ENCODE results near the gene EXOSC9. TPM values are rescaled to one million over a fixed set of nuclear protein-coding genes. Genes with fewer than 3 reads are reported as not detected.

EXOSC9 gene
- polyA plus RNA-seq, 3 donors, result 13.9 to 21.4 (median 21.3) TPM

GRCh38 chr4:121860121-121860520 is 59.0 kb downstream of the EXOSC9 start:
- no peaks in the 10 kb centered on the region for H3K4me1 Mint-ChIP-seq
- Histone ChIP-seq H3K36me3 (replicated peaks in 1 of 2; ENCODE audit: control insufficient read depth in 1 of 2, insufficient read depth in 2 of 2, low read length in 2 of 2) (peaks cover 18 to 42% of the 10 kb centered on the region in 2 donors), H3K4me3 (replicated peaks in 1 of 3; ENCODE audit: low read depth in 2 of 3, low read length in 3 of 3) (no peak overlapping the region), H3K27ac (ENCODE audit: low read depth in 1 of 2, low read length in 2 of 2) (no peak overlapping the region), H3K4me2 (replicated peaks; ENCODE audit: extremely low read depth, low read length, poor library complexity, severe bottlenecking) (no peak overlapping the region), H3K9me3 (replicated peaks in 1 of 2; ENCODE audit: control insufficient read depth in 1 of 2, insufficient read depth in 1 of 2, low read length in 2 of 2) (no peaks in the 10 kb centered on the region), H4K20me1 (ENCODE audit: insufficient read depth, low read length) (no peaks in the 10 kb centered on the region), H3K79me2 (ENCODE audit: insufficient read depth, low read length) (no peaks in the 10 kb centered on the region), H3K4me1 (ENCODE audit: control insufficient read depth in 1 of 2, insufficient read depth in 2 of 2, low read length in 2 of 2) (no peaks in the 10 kb centered on the region), H3K9ac (ENCODE audit: insufficient read depth, low read length, poor library complexity, severe bottlenecking) (no peak overlapping the region), H2AFZ (ENCODE audit: insufficient read depth, low read depth, low read length, poor library complexity, severe bottlenecking) (no peak overlapping the region), H3K27me3 (ENCODE audit: control insufficient read depth in 2 of 2, insufficient read depth in 2 of 2, low read length in 2 of 2) (no peaks in the 10 kb centered on the region)
- no peak for DNase-seq
- no peak overlapping the region for H3K4me3 Mint-ChIP-seq
- no peak for TF ChIP-seq CTCF (IDR thresholded peaks at IDR 0.05)
- no peak overlapping the region for H3K27ac Mint-ChIP-seq
- peaks cover 16 to 25% of the 10 kb centered on the region in 2 donors for H3K36me3 Mint-ChIP-seq
- no peaks in the 10 kb centered on the region for H3K27me3 Mint-ChIP-seq (ENCODE audit: low read depth in 3 of 3)
- H3K9me3 Mint-ChIP-seq, result no peaks in the 10 kb centered on the region
- intact Hi-C loops (cut with micrococcal nuclease), result no loop called here

- Mint-ChIP-seq H3K9me3 (no peaks in the 10 kb centered on the region), H3K4me3 (no peak overlapping the region), H3K4me1 (no peaks in the 10 kb centered on the region), H3K27ac (no peak overlapping the region), H3K36me3 (peaks cover 26 to 30% of the 10 kb centered on the region in 2 donors), H3K27me3 (ENCODE audit: low read depth in 3 of 3) (peaks cover 0 to 2% (median 0%) of the 10 kb centered on the region in 3 donors)
- WGBS (ENCODE audit: insufficient coverage), result no CpG with 5 or more reads among the region's 2 CpGs
- Histone ChIP-seq H3K9ac (ENCODE audit: insufficient read depth, low read length, poor library complexity, severe bottlenecking) (no peak overlapping the region), H2AFZ (ENCODE audit: insufficient read depth, low read depth, low read length, poor library complexity, severe bottlenecking) (no peak overlapping the region), H3K4me2 (replicated peaks; ENCODE audit: extremely low read depth, low read length, poor library complexity, severe bottlenecking) (no peak overlapping the region), H3K4me1 (ENCODE audit: control insufficient read depth in 1 of 2, insufficient read depth in 2 of 2, low read length in 2 of 2) (no peaks in the 10 kb centered on the region), H3K79me2 (ENCODE audit: insufficient read depth, low read length) (no peaks in the 10 kb centered on the region), H3K4me3 (replicated peaks in 1 of 3; ENCODE audit: low read depth in 2 of 3, low read length in 3 of 3) (no peak overlapping the region), H3K27ac (ENCODE audit: low read depth in 1 of 2, low read length in 2 of 2) (no peak overlapping the region), H3K27me3 (ENCODE audit: control insufficient read depth in 2 of 2, insufficient read depth in 2 of 2, low read length in 2 of 2) (no peaks in the 10 kb centered on the region), H3K36me3 (replicated peaks in 1 of 2; ENCODE audit: control insufficient read depth in 1 of 2, insufficient read depth in 2 of 2, low read length in 2 of 2) (peaks cover 18 to 40% of the 10 kb centered on the region in 2 donors), H4K20me1 (ENCODE audit: insufficient read depth, low read length) (no peaks in the 10 kb centered on the region), H3K9me3 (replicated peaks in 1 of 2; ENCODE audit: control insufficient read depth in 1 of 2, insufficient read depth in 1 of 2, low read length in 2 of 2) (no peaks in the 10 kb centered on the region)
- no peak for TF ChIP-seq CTCF (IDR thresholded peaks at IDR 0.05)
- DNase-seq, result no peak
- intact Hi-C loops (cut with micrococcal nuclease), result no loop called here
Observed at GRCh38 chr4:121861426-121861825, 60.3 kb downstream of the EXOSC9 start.
